ENCODE measurements around the gene DIPK1A.

DNA sequence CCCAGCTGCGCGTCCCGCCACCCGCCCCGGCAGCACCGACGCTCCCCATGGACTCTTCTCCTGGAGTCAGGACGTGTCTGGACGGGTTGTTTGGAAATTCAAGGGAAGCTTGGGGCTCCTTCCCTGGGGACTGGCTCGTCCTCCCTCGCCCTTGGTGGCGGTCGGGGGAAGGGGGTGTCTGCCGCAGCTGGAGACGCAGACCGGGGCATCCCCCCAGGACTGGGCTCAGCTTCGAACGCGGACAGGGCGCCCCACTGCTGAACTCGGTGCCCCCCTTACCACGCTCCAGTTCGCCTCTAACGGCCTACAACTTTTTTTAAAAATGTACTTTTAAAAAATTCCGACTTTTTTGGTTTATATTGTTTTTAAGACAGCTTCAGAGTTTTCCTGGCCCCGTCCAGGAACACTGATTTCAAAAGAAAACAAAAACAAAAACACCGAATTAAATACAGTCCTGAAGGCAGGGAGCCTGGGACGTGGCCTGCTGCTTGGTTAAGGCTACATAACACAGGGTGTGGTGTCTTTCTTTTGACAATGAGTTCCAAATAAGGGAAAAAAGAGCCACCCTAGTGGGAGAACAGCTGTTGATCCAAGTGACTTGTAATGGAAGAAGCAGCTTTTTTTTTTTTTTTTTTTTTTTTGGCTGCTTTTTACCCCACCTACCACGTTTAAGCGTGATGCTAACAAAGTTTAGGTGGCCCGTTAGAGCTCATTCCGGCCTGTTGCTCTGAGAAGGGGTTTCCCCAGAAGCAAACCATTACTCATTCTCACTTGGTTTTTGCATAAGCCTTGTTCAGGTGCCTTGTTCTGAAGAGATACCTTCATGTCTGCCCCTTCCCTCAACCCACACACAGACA is 862 bp upstream of the DIPK1A start:
- TF ChIP-seq POLR2AphosphoS5 (IDR thresholded peaks at IDR 0.05; ENCODE audit: borderline replicate concordance, low read depth, low read length) (no peak), EZH2 (IDR thresholded peaks at IDR 0.05) (no peak), FOXP2 (optimal IDR thresholded peaks at IDR 0.05; ENCODE audit: control extremely low read depth, extremely low read length, insufficient read depth) (no peak)
